Measurements from ENCODE around the gene MAGEB17. TPM values are rescaled to one million over a fixed set of nuclear protein-coding genes. Genes with fewer than 3 reads are reported as not detected.

Gene MAGEB17
- total and polyA plus RNA-seq, 2 experiments from 2014 or later = 0.14 to 0.42 TPM

DNA sequence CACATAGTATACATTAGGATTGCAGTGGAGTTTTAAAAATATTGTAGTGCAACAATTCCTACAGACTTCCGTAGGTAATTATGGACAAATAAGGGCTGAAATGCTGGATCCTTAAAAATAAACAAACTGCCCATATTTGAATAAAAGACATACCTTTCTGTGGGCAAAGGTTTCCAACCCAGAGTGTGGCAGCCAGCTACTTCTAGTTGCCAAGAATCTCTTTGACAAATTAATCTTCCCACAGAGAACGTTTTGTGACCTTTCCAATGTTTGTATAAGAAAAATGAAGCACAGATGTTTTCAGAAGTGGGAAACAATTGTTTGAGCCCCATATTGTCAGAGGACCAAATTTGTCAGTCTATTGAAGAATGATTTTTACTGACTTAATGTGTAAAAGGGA, 22.9 kb upstream of the MAGEB17 start:
- TF ChIP-seq NANOG (IDR thresholded peaks at IDR 0.05; ENCODE audit: borderline replicate concordance) = no peak
- no peak for TF ChIP-seq EZH2phosphoT487 (IDR thresholded peaks at IDR 0.05; ENCODE audit: unreplicated experiment)
- TF ChIP-seq, protein P1, sequence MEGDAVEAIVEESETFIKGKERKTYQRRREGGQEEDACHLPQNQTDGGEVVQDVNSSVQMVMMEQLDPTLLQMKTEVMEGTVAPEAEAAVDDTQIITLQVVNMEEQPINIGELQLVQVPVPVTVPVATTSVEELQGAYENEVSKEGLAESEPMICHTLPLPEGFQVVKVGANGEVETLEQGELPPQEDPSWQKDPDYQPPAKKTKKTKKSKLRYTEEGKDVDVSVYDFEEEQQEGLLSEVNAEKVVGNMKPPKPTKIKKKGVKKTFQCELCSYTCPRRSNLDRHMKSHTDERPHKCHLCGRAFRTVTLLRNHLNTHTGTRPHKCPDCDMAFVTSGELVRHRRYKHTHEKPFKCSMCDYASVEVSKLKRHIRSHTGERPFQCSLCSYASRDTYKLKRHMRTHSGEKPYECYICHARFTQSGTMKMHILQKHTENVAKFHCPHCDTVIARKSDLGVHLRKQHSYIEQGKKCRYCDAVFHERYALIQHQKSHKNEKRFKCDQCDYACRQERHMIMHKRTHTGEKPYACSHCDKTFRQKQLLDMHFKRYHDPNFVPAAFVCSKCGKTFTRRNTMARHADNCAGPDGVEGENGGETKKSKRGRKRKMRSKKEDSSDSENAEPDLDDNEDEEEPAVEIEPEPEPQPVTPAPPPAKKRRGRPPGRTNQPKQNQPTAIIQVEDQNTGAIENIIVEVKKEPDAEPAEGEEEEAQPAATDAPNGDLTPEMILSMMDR (conservative IDR thresholded peaks at IDR 0.05; ENCODE audit: low read depth in 2 of 2) = no peak
- no peak for TF ChIP-seq POLR2AphosphoS5 (IDR thresholded peaks at IDR 0.05; ENCODE audit: low read depth)
- TF ChIP-seq STAT1 (IDR thresholded peaks at IDR 0.05; ENCODE audit: unreplicated experiment) = no peak
- no peak for TF ChIP-seq ZNF114 (CRISPR knock-in tag; IDR thresholded peaks at IDR 0.05)
- TF ChIP-seq, protein P2, sequence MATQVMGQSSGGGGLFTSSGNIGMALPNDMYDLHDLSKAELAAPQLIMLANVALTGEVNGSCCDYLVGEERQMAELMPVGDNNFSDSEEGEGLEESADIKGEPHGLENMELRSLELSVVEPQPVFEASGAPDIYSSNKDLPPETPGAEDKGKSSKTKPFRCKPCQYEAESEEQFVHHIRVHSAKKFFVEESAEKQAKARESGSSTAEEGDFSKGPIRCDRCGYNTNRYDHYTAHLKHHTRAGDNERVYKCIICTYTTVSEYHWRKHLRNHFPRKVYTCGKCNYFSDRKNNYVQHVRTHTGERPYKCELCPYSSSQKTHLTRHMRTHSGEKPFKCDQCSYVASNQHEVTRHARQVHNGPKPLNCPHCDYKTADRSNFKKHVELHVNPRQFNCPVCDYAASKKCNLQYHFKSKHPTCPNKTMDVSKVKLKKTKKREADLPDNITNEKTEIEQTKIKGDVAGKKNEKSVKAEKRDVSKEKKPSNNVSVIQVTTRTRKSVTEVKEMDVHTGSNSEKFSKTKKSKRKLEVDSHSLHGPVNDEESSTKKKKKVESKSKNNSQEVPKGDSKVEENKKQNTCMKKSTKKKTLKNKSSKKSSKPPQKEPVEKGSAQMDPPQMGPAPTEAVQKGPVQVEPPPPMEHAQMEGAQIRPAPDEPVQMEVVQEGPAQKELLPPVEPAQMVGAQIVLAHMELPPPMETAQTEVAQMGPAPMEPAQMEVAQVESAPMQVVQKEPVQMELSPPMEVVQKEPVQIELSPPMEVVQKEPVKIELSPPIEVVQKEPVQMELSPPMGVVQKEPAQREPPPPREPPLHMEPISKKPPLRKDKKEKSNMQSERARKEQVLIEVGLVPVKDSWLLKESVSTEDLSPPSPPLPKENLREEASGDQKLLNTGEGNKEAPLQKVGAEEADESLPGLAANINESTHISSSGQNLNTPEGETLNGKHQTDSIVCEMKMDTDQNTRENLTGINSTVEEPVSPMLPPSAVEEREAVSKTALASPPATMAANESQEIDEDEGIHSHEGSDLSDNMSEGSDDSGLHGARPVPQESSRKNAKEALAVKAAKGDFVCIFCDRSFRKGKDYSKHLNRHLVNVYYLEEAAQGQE (IDR thresholded peaks at IDR 0.05; ENCODE audit: unreplicated experiment) = no peak
- TF ChIP-seq JUNB (IDR thresholded peaks at IDR 0.05; ENCODE audit: unreplicated experiment) = no peak
- TF ChIP-seq, protein P3, sequence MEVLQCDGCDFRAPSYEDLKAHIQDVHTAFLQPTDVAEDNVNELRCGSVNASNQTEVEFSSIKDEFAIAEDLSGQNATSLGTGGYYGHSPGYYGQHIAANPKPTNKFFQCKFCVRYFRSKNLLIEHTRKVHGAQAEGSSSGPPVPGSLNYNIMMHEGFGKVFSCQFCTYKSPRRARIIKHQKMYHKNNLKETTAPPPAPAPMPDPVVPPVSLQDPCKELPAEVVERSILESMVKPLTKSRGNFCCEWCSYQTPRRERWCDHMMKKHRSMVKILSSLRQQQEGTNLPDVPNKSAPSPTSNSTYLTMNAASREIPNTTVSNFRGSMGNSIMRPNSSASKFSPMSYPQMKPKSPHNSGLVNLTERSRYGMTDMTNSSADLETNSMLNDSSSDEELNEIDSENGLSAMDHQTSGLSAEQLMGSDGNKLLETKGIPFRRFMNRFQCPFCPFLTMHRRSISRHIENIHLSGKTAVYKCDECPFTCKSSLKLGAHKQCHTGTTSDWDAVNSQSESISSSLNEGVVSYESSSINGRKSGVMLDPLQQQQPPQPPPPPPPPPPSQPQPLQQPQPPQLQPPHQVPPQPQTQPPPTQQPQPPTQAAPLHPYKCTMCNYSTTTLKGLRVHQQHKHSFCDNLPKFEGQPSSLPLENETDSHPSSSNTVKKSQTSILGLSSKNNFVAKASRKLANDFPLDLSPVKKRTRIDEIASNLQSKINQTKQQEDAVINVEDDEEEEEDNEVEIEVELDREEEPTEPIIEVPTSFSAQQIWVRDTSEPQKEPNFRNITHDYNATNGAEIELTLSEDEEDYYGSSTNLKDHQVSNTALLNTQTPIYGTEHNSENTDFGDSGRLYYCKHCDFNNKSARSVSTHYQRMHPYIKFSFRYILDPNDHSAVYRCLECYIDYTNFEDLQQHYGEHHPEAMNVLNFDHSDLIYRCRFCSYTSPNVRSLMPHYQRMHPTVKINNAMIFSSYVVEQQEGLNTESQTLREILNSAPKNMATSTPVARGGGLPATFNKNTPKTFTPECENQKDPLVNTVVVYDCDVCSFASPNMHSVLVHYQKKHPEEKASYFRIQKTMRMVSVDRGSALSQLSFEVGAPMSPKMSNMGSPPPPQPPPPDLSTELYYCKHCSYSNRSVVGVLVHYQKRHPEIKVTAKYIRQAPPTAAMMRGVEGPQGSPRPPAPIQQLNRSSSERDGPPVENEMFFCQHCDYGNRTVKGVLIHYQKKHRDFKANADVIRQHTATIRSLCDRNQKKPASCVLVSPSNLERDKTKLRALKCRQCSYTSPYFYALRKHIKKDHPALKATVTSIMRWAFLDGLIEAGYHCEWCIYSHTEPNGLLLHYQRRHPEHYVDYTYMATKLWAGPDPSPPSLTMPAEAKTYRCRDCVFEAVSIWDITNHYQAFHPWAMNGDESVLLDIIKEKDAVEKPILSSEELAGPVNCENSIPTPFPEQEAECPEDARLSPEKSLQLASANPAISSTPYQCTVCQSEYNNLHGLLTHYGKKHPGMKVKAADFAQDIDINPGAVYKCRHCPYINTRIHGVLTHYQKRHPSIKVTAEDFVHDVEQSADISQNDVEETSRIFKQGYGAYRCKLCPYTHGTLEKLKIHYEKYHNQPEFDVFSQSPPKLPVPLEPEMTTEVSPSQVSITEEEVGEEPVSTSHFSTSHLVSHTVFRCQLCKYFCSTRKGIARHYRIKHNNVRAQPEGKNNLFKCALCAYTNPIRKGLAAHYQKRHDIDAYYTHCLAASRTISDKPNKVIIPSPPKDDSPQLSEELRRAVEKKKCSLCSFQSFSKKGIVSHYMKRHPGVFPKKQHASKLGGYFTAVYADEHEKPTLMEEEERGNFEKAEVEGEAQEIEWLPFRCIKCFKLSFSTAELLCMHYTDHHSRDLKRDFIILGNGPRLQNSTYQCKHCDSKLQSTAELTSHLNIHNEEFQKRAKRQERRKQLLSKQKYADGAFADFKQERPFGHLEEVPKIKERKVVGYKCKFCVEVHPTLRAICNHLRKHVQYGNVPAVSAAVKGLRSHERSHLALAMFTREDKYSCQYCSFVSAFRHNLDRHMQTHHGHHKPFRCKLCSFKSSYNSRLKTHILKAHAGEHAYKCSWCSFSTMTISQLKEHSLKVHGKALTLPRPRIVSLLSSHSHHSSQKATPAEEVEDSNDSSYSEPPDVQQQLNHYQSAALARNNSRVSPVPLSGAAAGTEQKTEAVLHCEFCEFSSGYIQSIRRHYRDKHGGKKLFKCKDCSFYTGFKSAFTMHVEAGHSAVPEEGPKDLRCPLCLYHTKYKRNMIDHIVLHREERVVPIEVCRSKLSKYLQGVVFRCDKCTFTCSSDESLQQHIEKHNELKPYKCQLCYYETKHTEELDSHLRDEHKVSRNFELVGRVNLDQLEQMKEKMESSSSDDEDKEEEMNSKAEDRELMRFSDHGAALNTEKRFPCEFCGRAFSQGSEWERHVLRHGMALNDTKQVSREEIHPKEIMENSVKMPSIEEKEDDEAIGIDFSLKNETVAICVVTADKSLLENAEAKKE (CRISPR knock-in tag; IDR thresholded peaks at IDR 0.05) = no peak
- TF ChIP-seq, protein P4, sequence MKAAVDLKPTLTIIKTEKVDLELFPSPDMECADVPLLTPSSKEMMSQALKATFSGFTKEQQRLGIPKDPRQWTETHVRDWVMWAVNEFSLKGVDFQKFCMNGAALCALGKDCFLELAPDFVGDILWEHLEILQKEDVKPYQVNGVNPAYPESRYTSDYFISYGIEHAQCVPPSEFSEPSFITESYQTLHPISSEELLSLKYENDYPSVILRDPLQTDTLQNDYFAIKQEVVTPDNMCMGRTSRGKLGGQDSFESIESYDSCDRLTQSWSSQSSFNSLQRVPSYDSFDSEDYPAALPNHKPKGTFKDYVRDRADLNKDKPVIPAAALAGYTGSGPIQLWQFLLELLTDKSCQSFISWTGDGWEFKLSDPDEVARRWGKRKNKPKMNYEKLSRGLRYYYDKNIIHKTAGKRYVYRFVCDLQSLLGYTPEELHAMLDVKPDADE (IDR thresholded peaks at IDR 0.05) = no peak
- no peak for TF ChIP-seq EZH2 (IDR thresholded peaks at IDR 0.05; ENCODE audit: low read depth, unreplicated experiment)
- TF ChIP-seq CREB1 (CRISPR knock-in tag; IDR thresholded peaks at IDR 0.05; ENCODE audit: low read depth) = no peak
- TF ChIP-seq ZNF331 (CRISPR knock-in tag; IDR thresholded peaks at IDR 0.05; ENCODE audit: low read depth) = no peak
- ATAC-seq = no peak
- peaks cover 2% of the 10 kb centered on the region for H3K27me3 Mint-ChIP-seq (ENCODE audit: insufficient read depth, low read depth, poor library complexity)
- Histone ChIP-seq H2AFZ (no peak overlapping the region), H3K79me2 (replicated peaks; ENCODE audit: insufficient read depth) (peaks cover 5% of the 10 kb centered on the region; the same call in 1 of the 2 replicates), H3F3A (replicated peaks; ENCODE audit: low read depth) (no peaks in the 10 kb centered on the region), H3K4me1 (ENCODE audit: insufficient read depth) (no peaks in the 10 kb centered on the region), H3K27me3 (ENCODE audit: insufficient read depth) (no peaks in the 10 kb centered on the region), H3K36me3 (ENCODE audit: insufficient read depth) (no peaks in the 10 kb centered on the region), H3K27ac (ENCODE audit: low read depth) (no peak overlapping the region), H3K4me2 (no peak overlapping the region), H3K9me2 (ENCODE audit: insufficient read depth) (no peaks in the 10 kb centered on the region), H3K4me3 (no peak overlapping the region), H4K20me1 (replicated peaks; ENCODE audit: insufficient read depth) (no peaks in the 10 kb centered on the region)
- H3K4me1 Mint-ChIP-seq = no peaks in the 10 kb centered on the region
- H3K27ac Mint-ChIP-seq = no peak overlapping the region
- H3K9me3 Mint-ChIP-seq = peaks cover 7% of the 10 kb centered on the region; the same call in 1 of the 3 replicates
- H3K4me3 Mint-ChIP-seq = no peak overlapping the region
- DNase-seq (ENCODE audit: low spot score) = no peak
- H3K36me3 Mint-ChIP-seq (ENCODE audit: low read depth) = peaks cover 7% of the 10 kb centered on the region; the same call in 1 of the 3 replicates
